GM23338 (cell line): ENCODE results near the gene SPA17. TPM values are rescaled to one million over a fixed set of nuclear protein-coding genes. Genes with fewer than 3 reads are reported as not detected.

Experiments
- ATAC-seq: fragments of 200-7000 bp; cut with Tn5 transposase; 3 replicates; pipeline ENCODE4 v1.9.1; 2020
- DNase-seq: peaks from one replicate; pipeline ENCODE4 v3.0.0-alpha.2; 2015; ENCODE audit warnings: low spot score
- H2AFZ ChIP-seq: fragments of 200-600 bp; sonication (generic); 2 replicates; pipeline ENCODE4 v1.8.0; 2016; ENCODE audit warnings: antibody characterized with exemption, mild to moderate bottlenecking, moderate library complexity
- H3F3A ChIP-seq: fragments of 200-600 bp; sonication (generic); replicated peaks from 2 replicates; pipeline ENCODE4 v1.8.0; 2017; ENCODE audit warnings: antibody characterized with exemption, mixed run types, low read depth
- H3K27ac ChIP-seq: fragments of 200-600 bp; sonication (generic); 2 replicates; pipeline ENCODE4 v1.6.1; 2016; ENCODE audit warnings: low read depth
- H3K27me3 ChIP-seq: fragments of 200-600 bp; sonication (generic); 2 replicates; pipeline ENCODE4 v1.8.0; 2016; ENCODE audit warnings: mild to moderate bottlenecking, mixed run types, moderate library complexity; ENCODE audit not compliant: insufficient read depth
- H3K36me3 ChIP-seq: fragments of 200-600 bp; sonication (generic); 2 replicates; pipeline ENCODE4 v1.8.0; 2016; ENCODE audit warnings: mild to moderate bottlenecking; ENCODE audit not compliant: insufficient read depth
- H3K4me1 ChIP-seq: fragments of 200-600 bp; sonication (generic); 2 replicates; pipeline ENCODE4 v1.8.0; 2016; ENCODE audit warnings: mild to moderate bottlenecking, moderate library complexity; ENCODE audit not compliant: insufficient read depth
- H3K4me2 ChIP-seq: fragments of 200-600 bp; sonication (generic); 2 replicates; pipeline ENCODE4 v1.7.1; 2017; ENCODE audit warnings: mixed run types
- H3K4me3 ChIP-seq: fragments of 200-600 bp; sonication (generic); 2 replicates; pipeline ENCODE4 v1.6.1; 2016; ENCODE audit warnings: mixed run types
- H3K79me2 ChIP-seq: fragments of 200-600 bp; sonication (generic); replicated peaks from 2 replicates; pipeline ENCODE4 v1.8.0; 2017; ENCODE audit warnings: mild to moderate bottlenecking; ENCODE audit not compliant: insufficient read depth
- H3K9me2 ChIP-seq: fragments of 200-600 bp; sonication (generic); 2 replicates; pipeline ENCODE4 v1.8.0; 2017; ENCODE audit not compliant: insufficient read depth
- H4K20me1 ChIP-seq: fragments of 200-600 bp; sonication (generic); replicated peaks from 2 replicates; pipeline ENCODE4 v1.8.0; 2017; ENCODE audit warnings: mild to moderate bottlenecking; ENCODE audit not compliant: insufficient read depth
- H3K27ac Mint-ChIP-seq: 2 replicates; pipeline ENCODE4 v1.8.0; 2020; ENCODE audit warnings: inconsistent platforms, mild to moderate bottlenecking, moderate library complexity, mixed read lengths
- H3K27me3 Mint-ChIP-seq: 3 replicates; pipeline ENCODE4 v1.8.0; 2022; ENCODE audit warnings: low read depth, mild to moderate bottlenecking, moderate library complexity, mixed read lengths, inconsistent platforms; ENCODE audit not compliant: insufficient read depth, poor library complexity
- H3K36me3 Mint-ChIP-seq: 3 replicates; pipeline ENCODE4 v1.8.0; 2021; ENCODE audit warnings: low read depth, mild to moderate bottlenecking, inconsistent platforms, moderate library complexity, mixed read lengths
- H3K4me1 Mint-ChIP-seq: 3 replicates; pipeline ENCODE4 v1.8.0; 2020; ENCODE audit warnings: mild to moderate bottlenecking, inconsistent platforms, mixed read lengths
- H3K4me3 Mint-ChIP-seq: 3 replicates; pipeline ENCODE4 v1.8.0; 2021; ENCODE audit warnings: moderate library complexity, mild to moderate bottlenecking, inconsistent platforms, mixed read lengths
- H3K9me3 Mint-ChIP-seq: 3 replicates; pipeline ENCODE4 v1.8.0; 2020; ENCODE audit warnings: moderate library complexity, mild to moderate bottlenecking, inconsistent platforms, mixed read lengths
- CREB1 ChIP-seq: fragments of 250-450 bp; sonication (Bioruptor Pico); IDR thresholded peaks from 2 replicates; pipeline ENCODE4 v1.5.0; 2020; ENCODE audit warnings: low read depth, mild to moderate bottlenecking, moderate library complexity
- EZH2 ChIP-seq: fragments of 200-600 bp; sonication (generic); IDR thresholded peaks from one replicate; pipeline ENCODE4 v1.8.0; 2017; ENCODE audit warnings: antibody characterized with exemption, mild to moderate bottlenecking, low read depth; ENCODE audit not compliant: unreplicated experiment
- EZH2phosphoT487 ChIP-seq: fragments of 200-600 bp; sonication (generic); IDR thresholded peaks from one replicate; pipeline ENCODE4 v1.8.1; 2018; ENCODE audit warnings: antibody characterized with exemption; ENCODE audit not compliant: unreplicated experiment
- JUNB ChIP-seq: IDR thresholded peaks from one replicate; pipeline ENCODE4 v1.6.1; 2016; ENCODE audit warnings: antibody characterized with exemption; ENCODE audit not compliant: unreplicated experiment
- NANOG ChIP-seq: IDR thresholded peaks from 2 replicates; pipeline ENCODE4 v1.6.1; 2016; ENCODE audit warnings: antibody characterized with exemption, borderline replicate concordance
- POLR2AphosphoS5 ChIP-seq: IDR thresholded peaks from 2 replicates; pipeline ENCODE4 v1.6.1; 2016; ENCODE audit warnings: antibody characterized with exemption, low read depth
- STAT1 ChIP-seq: IDR thresholded peaks from one replicate; pipeline ENCODE4 v1.6.1; 2016; ENCODE audit warnings: antibody characterized with exemption; ENCODE audit not compliant: unreplicated experiment
- ZNF114 ChIP-seq: fragments of 250-450 bp; sonication (Bioruptor Pico); IDR thresholded peaks from 2 replicates; pipeline ENCODE4 v1.5.0; 2020; ENCODE audit warnings: mild to moderate bottlenecking, moderate library complexity
- ZNF331 ChIP-seq: fragments of 250-450 bp; sonication (Bioruptor Pico); IDR thresholded peaks from 2 replicates; pipeline ENCODE4 v1.5.0; 2020; ENCODE audit warnings: low read depth, mild to moderate bottlenecking, moderate library complexity
- polyA plus RNA-seq: library from polyadenylated mRNA; unstranded; fragments of >200 nt; fragmentation: Nextera tagmentation; extraction: Ambion mirVana; gene quantifications from 2 replicates; pipeline ENCODE4 v1.2.1, GENCODE V29; 2016
- total RNA-seq: library from RNA; depleted of rRNA; stranded (reverse); fragments of >200 nt; shearing (Covaris generic); gene quantifications from 2 replicates; pipeline ENCODE4 v1.2.3, GENCODE V29; 2014
- TF ChIP-seq, protein P1 (sequence below): IDR thresholded peaks from 2 replicates; pipeline ENCODE4 v1.6.1; 2016; ENCODE audit warnings: antibody characterized with exemption
- TF ChIP-seq, protein P2 (sequence below), 2 experiments: fragments of 200-600 bp in 1 of 2; sonication (generic) in 1 of 2; conservative IDR thresholded peaks; 2 replicates each; pipeline versions ENCODE4 v1.5.1 to v1.6.1; 2016 to 2017; ENCODE audit warnings: antibody characterized with exemption in 2 of 2, low read depth in 2 of 2, mild to moderate bottlenecking in 2 of 2, moderate library complexity in 1 of 2
- TF ChIP-seq, protein P3 (sequence below): IDR thresholded peaks from one replicate; pipeline ENCODE4 v1.6.1; 2018; ENCODE audit warnings: antibody characterized with exemption; ENCODE audit not compliant: unreplicated experiment

The SPA17 gene
- total and polyA plus RNA-seq, 2 experiments from 2014 or later: 3.2 to 14.9 TPM

DNA sequence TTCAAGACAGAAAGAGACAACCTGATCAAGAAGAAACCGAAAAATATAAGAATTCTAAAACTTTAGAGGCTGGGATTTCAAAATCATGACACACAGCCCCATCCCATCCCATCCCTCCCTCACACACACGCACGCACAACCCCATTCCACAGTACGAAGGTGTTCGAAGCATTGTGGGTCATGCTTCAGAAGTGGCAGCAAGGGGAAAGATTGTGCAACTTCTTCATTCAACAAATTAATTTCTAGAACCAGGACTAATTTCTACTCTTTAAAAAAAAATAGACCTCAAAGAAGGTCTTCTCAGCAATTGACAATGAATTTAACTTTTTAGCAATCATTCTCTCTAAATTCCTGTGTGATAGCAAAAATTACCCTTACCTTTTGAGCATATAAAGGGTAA is 867 bp downstream of the SPA17 start:
- Mint-ChIP-seq H3K27me3 (peaks cover 19% of the 10 kb centered on the region), H3K27ac (no peak overlapping the region), H3K9me3 (peaks cover 3% of the 10 kb centered on the region; the same call in 1 of the 3 replicates), H3K4me1 (peaks cover 14% of the 10 kb centered on the region; the same call in 2 of the 3 replicates), H3K36me3 (no peaks in the 10 kb centered on the region), H3K4me3 (peak overlapping the region; percentile 86)
- H3K36me3 ChIP-seq: no peaks in the 10 kb centered on the region
- DNase-seq (no peak), ATAC-seq (no peak)
- H4K20me1 ChIP-seq: no peaks in the 10 kb centered on the region
- peak overlapping the region; percentile 89 for H3K4me2 ChIP-seq
- H3K4me3 ChIP-seq: peak overlapping the region; percentile 84
- no peaks in the 10 kb centered on the region for H3K9me2 ChIP-seq
- H3K27me3 ChIP-seq: peaks cover 49% of the 10 kb centered on the region
- H3K4me1 ChIP-seq: peaks cover 11% of the 10 kb centered on the region; the same call in 1 of the 2 replicates
- no peaks in the 10 kb centered on the region for H3K79me2 ChIP-seq
- TF ChIP-seq EZH2 (peak; percentile 13), EZH2phosphoT487 (no peak), POLR2AphosphoS5 (no peak), JUNB (no peak)
- no peak overlapping the region for H3K27ac ChIP-seq
- no peaks in the 10 kb centered on the region for H3F3A ChIP-seq
- peak overlapping the region; percentile 96 for H2AFZ ChIP-seq

DNA sequence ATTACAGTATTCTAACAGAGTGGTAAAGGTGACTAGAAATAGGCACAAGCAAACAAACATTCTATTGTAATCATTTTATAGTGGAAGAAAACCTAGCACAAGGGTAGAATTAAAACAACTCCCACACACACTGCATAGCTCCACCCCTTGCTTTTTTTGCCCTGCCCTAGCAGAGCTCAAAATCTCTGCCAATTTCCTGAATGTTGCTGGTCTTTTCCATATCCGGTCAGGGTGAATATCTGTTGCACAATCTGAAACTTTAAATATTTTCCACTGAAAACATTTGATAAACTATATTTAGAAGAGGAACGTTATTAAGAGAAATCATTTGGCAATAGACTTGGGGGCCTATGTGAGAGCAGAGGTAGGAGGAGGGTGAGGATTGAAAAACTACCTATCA is 2.7 kb downstream of the SPA17 start:
- H3K4me3 ChIP-seq: no peak overlapping the region
- Mint-ChIP-seq H3K36me3 (no peaks in the 10 kb centered on the region), H3K27ac (no peak overlapping the region), H3K4me3 (no peak overlapping the region), H3K4me1 (peaks cover 11% of the 10 kb centered on the region; the same call in 2 of the 3 replicates), H3K27me3 (peaks cover 19% of the 10 kb centered on the region), H3K9me3 (no peaks in the 10 kb centered on the region)
- peaks cover 31% of the 10 kb centered on the region for H3K27me3 ChIP-seq
- no peak for ATAC-seq
- no peaks in the 10 kb centered on the region for H3F3A ChIP-seq
- DNase-seq: no peak
- H3K9me2 ChIP-seq: no peaks in the 10 kb centered on the region
- H3K36me3 ChIP-seq: no peaks in the 10 kb centered on the region
- H4K20me1 ChIP-seq: no peaks in the 10 kb centered on the region
- H3K79me2 ChIP-seq: no peaks in the 10 kb centered on the region
- TF ChIP-seq, protein P1, sequence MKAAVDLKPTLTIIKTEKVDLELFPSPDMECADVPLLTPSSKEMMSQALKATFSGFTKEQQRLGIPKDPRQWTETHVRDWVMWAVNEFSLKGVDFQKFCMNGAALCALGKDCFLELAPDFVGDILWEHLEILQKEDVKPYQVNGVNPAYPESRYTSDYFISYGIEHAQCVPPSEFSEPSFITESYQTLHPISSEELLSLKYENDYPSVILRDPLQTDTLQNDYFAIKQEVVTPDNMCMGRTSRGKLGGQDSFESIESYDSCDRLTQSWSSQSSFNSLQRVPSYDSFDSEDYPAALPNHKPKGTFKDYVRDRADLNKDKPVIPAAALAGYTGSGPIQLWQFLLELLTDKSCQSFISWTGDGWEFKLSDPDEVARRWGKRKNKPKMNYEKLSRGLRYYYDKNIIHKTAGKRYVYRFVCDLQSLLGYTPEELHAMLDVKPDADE: no peak
- TF ChIP-seq, protein P2, sequence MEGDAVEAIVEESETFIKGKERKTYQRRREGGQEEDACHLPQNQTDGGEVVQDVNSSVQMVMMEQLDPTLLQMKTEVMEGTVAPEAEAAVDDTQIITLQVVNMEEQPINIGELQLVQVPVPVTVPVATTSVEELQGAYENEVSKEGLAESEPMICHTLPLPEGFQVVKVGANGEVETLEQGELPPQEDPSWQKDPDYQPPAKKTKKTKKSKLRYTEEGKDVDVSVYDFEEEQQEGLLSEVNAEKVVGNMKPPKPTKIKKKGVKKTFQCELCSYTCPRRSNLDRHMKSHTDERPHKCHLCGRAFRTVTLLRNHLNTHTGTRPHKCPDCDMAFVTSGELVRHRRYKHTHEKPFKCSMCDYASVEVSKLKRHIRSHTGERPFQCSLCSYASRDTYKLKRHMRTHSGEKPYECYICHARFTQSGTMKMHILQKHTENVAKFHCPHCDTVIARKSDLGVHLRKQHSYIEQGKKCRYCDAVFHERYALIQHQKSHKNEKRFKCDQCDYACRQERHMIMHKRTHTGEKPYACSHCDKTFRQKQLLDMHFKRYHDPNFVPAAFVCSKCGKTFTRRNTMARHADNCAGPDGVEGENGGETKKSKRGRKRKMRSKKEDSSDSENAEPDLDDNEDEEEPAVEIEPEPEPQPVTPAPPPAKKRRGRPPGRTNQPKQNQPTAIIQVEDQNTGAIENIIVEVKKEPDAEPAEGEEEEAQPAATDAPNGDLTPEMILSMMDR (conservative IDR thresholded peaks at IDR 0.05; ENCODE audit: low read depth in 2 of 2): no peak
- TF ChIP-seq EZH2phosphoT487: no peak
- no peak overlapping the region for H3K4me2 ChIP-seq
- peaks cover 11% of the 10 kb centered on the region; the same call in 1 of the 2 replicates for H3K4me1 ChIP-seq
- no peak overlapping the region for H2AFZ ChIP-seq
- no peak overlapping the region for H3K27ac ChIP-seq

DNA sequence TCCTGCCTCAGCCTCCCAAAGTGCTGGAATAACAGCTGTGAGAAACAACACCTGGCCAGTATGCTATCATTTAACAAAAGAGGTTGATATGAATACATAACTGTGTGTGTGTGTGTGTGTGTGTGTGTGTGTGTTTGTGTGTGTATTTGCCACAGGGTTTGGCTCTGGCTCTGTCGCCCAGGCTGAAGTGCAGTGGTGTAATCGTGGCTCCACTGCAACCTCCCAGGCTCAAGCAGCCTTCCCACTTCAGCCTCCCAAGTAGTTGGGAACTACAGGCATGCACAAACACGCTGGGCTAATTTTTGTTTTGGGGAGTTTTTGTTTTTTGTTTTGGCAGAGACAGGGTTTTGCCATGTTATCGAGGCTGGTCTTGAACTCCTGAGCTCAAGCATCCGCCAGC is 4.7 kb downstream of the SPA17 start:
- no peak for ATAC-seq
- H3K4me3 Mint-ChIP-seq: no peak overlapping the region
- no peaks in the 10 kb centered on the region for H3K36me3 ChIP-seq
- peaks cover 2% of the 10 kb centered on the region; the same call in 2 of the 3 replicates for H3K36me3 Mint-ChIP-seq
- H3K9me3 Mint-ChIP-seq: peaks cover 6% of the 10 kb centered on the region; the same call in 2 of the 3 replicates
- no peaks in the 10 kb centered on the region; the same call in 2 of the 3 replicates for H3K4me1 Mint-ChIP-seq
- H3K4me1 ChIP-seq: 0 out of 2 replicates have a peak, but pooled peaks cover 5% of the 10 kb centered on the region
- H3K4me2 ChIP-seq: no peak overlapping the region
- no peaks in the 10 kb centered on the region for H3K9me2 ChIP-seq
- H4K20me1 ChIP-seq: no peaks in the 10 kb centered on the region
- H3K27me3 Mint-ChIP-seq: peaks cover 8% of the 10 kb centered on the region
- DNase-seq: no peak
- no peak overlapping the region for H3K27ac Mint-ChIP-seq
- H2AFZ ChIP-seq: no peak overlapping the region
- H3F3A ChIP-seq: no peaks in the 10 kb centered on the region
- 0 out of 2 replicates have a peak, but pooled peaks cover 11% of the 10 kb centered on the region for H3K27me3 ChIP-seq
- H3K79me2 ChIP-seq: no peaks in the 10 kb centered on the region
- H3K4me3 ChIP-seq: no peak overlapping the region
- H3K27ac ChIP-seq: no peak overlapping the region
- TF ChIP-seq, protein P3, sequence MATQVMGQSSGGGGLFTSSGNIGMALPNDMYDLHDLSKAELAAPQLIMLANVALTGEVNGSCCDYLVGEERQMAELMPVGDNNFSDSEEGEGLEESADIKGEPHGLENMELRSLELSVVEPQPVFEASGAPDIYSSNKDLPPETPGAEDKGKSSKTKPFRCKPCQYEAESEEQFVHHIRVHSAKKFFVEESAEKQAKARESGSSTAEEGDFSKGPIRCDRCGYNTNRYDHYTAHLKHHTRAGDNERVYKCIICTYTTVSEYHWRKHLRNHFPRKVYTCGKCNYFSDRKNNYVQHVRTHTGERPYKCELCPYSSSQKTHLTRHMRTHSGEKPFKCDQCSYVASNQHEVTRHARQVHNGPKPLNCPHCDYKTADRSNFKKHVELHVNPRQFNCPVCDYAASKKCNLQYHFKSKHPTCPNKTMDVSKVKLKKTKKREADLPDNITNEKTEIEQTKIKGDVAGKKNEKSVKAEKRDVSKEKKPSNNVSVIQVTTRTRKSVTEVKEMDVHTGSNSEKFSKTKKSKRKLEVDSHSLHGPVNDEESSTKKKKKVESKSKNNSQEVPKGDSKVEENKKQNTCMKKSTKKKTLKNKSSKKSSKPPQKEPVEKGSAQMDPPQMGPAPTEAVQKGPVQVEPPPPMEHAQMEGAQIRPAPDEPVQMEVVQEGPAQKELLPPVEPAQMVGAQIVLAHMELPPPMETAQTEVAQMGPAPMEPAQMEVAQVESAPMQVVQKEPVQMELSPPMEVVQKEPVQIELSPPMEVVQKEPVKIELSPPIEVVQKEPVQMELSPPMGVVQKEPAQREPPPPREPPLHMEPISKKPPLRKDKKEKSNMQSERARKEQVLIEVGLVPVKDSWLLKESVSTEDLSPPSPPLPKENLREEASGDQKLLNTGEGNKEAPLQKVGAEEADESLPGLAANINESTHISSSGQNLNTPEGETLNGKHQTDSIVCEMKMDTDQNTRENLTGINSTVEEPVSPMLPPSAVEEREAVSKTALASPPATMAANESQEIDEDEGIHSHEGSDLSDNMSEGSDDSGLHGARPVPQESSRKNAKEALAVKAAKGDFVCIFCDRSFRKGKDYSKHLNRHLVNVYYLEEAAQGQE: no peak
- TF ChIP-seq NANOG (no peak), STAT1 (no peak), EZH2phosphoT487 (no peak), JUNB (no peak), EZH2 (no peak), ZNF331 (CRISPR knock-in tag) (no peak), CREB1 (no peak), ZNF114 (CRISPR knock-in tag) (no peak)
- TF ChIP-seq, protein P1: no peak
